Amygdala (tissue), 56 donors: ENCODE data around the gene FUCA2.
A peak's percentile ranks its signal among the peaks of the same experiment; 100 is the strongest.
"Not testable (repeated sequence)": the region's sequence is repeated elsewhere in the genome, so short reads cannot be mapped to it uniquely, and the experiment has no call there.

Source experiments
- DNase-seq, 56 donors: peaks; one replicate each; lab custom pipeline; 2025; lab: John Stamatoyannopoulos, UW

FUCA2 gene

GRCh38 chr6:143449714-143450452, 61.6 kb downstream of the FUCA2 start:
- DNase-seq = peak in 6 of 56 donors; percentile 12 to 40 (median 36)

GRCh38 chr6:143449082-143449713, 62.3 kb downstream of the FUCA2 start:
- no peak for DNase-seq

- not testable (repeated sequence) for DNase-seq
Observed at GRCh38 chr6:143447865-143448264, 63.7 kb downstream of the FUCA2 start.
